Pulmonary artery endothelial cell (primary cell): Measurements from ENCODE around the gene SPINK8. TPM values are rescaled to one million over a fixed set of nuclear protein-coding genes. Genes with fewer than 3 reads are reported as not detected.
"Not testable (repeated sequence)": the region's sequence is repeated elsewhere in the genome, so short reads cannot be mapped to it uniquely, and the experiment has no call there.

Experiments used
- DNase-seq: peaks from one replicate; pipeline ENCODE4 v3.0.0-alpha.2; 2011; ENCODE audit warnings: low read depth, low spot score
- total RNA-seq: library from RNA; depleted of rRNA; stranded (reverse); fragments of >200 nt; gene quantifications from 2 replicates; pipeline ENCODE4 v1.2.3, GENCODE V29; 2014

The SPINK8 gene
- not detected in 2 replicates for total RNA-seq

- DNase-seq = not testable (repeated sequence)
These were observed at the start of gene SPINK8 for GRCh38 chr3:48333346-48334245. SPINK8 (minus strand) TSS chr3:48333661; CDS start chr3:48328341, 5,320 bp downstream.

DNA sequence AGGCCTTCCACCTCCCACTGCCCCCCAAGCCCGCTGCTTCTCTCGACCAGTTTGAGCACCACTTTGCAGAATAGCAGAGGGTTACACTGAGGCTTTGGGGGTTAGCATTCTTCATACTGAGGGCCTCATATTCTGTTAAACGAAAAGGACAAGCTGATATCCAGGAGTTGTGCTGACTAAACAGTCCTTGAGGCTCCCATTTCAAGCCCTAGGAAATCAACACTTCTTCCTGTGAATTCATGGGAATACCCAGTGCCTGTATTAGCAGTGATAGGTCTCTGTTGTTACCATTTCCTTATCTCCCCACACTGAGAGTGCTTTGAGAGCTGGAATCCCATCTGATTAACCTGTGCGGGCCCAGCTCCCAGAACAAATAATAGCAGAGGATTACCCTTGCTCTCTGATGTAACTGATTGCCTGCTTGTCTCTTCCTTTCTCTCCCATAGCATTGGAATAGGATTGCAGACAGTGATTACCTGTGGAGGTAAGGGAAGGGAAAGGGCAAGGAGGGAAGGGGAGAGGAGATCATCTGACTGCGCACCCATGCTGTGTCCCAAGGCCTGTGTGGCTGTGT lies 39.5 kb upstream of the SPINK8 start:
- no peak for DNase-seq

DNA sequence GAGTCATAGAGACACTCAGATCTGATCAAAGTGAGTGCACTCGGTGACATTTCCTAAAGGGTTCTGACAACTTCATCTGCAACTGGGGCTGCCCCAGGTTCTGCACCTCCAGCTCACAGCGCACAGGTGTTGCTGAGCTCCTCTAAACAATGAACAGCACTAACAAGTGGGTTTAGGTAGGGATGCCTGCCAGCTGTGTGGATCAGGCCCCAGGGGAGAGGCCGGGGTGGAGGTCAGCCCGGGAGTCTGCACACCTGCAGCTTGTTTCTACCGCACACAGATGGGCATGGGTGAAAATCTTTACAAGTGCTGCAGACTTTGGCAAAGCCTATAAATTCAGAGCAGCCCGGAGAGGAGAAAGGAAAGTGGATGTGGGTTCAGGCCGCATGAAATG lies 38.9 kb upstream of the SPINK8 start:
- no peak for DNase-seq

- no peak for DNase-seq
These were observed 38.4 kb upstream of the SPINK8 start, which contains the start of gene FBXW12 for GRCh38 chr3:48371651-48372376. FBXW12 (plus strand) TSS chr3:48372219; CDS start chr3:48372768, 549 bp downstream.

GRCh38 chr3:48370333-48370713 lies 36.9 kb upstream of the SPINK8 start:
- no peak for DNase-seq

DNA sequence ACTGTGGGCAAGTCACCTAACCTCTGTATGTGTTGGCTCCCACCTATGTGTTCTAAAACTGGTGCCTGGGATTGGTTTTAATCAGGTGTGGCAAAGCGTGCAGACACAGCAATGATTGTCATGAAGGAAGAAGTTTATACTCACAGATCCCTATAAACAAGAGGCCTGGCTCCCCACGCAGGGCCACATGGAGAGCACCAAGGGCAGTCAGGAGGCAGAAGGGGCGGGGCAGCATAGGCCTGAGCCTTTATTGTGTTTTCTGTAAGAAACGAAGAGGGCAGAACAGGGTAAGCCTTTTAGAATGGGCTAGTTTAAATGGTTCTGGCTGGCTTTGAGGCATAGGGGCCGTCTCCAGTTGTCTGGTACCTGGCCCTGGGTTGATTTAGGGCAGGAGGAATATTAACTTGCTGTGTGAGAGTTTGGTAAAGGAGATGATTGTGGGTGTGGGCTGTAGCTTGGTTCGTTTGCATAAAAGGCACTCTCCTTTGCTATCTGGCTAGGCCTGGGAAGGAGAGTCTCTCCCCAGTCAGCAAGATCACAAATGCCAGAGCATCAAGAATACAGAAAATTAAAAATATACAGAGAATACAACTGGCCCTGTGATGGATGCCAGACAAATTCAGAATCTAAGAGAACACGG lies 36.4 kb upstream of the SPINK8 start:
- no peak for DNase-seq

GRCh38 chr3:48367201-48367600 lies 33.7 kb upstream of the SPINK8 start:
- no peak for DNase-seq

- DNase-seq = no peak
These were observed 31.4 kb upstream of the SPINK8 start for GRCh38 chr3:48364840-48365239.

DNA sequence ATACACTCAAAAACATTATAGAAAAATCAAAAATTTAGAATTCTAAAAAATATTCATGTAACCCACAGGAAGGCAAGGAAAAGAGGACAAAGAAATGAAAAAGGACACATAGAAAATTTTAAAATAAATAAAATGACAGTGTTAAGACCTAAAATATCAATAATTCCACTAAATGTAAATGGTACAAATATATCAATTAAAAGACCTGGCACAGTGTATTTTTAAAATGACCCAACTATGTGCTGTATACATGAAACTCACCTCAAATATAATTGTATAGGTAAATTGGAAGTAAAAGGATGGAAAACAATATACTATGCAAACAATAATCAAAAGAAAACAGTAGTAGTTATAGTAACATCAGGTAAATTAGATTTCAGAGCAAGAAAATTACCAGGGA lies 28.5 kb upstream of the SPINK8 start:
- DNase-seq = no peak

- DNase-seq = no peak
These were observed 23.0 kb upstream of the SPINK8 start for GRCh38 chr3:48356419-48356818.

GRCh38 chr3:48353987-48354386 lies 20.5 kb upstream of the SPINK8 start:
- no peak for DNase-seq

DNA sequence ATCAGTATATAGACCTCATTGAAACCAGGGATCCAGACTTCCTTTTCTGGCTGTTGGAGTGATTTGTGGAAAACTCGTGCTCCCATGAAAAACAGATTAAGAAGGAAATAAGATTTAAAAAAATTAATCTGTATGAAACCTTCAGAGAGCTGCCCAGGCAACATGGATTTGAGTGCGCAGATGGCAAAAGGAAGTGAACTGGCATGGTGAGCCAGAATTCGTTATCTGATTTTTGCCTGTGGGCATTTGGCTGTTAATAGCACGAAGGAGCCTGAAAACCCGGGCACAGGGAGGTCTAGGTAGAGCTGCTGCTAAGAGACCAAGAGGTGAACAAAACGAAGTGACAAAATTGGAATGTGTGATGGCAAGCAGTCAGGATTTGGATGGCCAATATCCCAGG lies 19.1 kb upstream of the SPINK8 start:
- no peak for DNase-seq

GRCh38 chr3:48347500-48347899 lies 14.0 kb upstream of the SPINK8 start:
- no peak for DNase-seq

DNA sequence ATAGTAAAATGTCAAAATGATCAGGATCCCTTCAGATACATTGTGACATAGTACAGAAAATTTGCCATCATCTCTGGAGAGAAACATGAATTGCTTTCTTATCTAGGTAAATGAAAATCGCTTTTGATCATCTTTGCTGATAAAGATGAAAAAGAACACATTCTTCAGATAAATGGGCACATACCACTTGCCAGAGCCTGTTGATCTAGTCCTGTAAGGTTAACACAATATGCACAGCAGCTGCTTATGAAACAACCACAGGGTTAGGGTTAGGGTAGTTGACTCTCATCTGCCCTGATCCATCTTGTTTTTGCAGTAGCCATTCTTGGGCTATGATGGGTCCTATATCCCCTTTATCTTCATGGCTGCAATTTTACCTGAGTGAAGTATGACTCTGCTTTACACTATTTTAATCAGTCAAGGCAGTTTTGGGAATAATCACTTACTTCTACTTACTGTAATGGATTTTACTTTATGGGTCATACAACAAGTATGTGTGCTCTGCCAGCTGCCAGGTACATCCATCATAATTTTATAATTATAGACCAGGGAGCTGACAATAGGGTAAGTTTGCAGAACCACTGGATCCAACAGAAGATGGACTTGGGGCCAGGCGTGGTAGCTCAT lies 12.6 kb upstream of the SPINK8 start:
- no peak for DNase-seq

DNA sequence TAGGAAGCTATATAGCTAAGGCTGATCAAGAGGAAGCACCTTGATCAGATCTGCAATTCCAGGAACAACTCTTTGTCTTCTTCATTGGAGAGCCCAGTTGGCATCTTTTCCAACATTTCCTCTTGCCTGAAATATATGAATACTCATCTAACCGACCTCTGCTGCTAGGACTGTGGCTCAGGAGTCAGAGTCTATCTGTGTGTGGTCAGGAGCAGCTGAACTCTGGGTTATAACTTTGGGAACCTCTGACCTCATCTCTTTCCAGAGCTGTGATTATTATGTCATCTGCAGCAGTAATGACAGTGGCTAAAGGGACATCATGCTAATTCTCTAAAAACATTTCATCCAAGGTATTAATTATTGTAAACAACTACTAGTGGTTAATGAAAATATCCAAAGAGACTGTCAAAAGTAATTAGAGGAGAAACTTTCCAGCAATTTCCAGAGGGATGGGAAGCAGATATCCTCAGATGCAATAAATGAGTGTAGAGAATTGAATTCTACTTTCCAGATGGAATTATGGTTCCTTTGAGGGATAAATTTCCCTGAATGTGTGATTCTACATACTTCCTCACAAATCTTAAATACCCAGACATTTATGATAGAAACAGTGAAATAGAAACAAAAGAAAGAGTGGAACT lies 11.5 kb upstream of the SPINK8 start:
- no peak for DNase-seq

DNA sequence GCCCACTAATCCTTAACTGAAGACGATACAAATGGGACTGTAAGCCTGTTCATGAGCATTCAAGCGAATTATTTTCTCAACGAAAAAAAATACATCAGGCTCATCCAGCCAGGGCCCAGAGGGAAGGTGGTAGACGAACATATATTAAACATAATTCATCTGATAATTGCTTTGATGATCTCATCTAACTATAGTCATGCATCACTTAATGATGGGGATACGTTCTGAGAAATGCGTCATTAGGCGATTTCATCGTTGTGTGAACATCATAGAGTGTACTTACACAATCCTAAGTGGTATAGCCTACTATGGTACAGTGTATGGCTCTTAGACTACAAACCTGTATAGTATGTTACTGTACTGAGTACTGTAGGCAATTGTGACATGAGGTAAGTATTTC lies 10.0 kb upstream of the SPINK8 start:
- no peak for DNase-seq

DNA sequence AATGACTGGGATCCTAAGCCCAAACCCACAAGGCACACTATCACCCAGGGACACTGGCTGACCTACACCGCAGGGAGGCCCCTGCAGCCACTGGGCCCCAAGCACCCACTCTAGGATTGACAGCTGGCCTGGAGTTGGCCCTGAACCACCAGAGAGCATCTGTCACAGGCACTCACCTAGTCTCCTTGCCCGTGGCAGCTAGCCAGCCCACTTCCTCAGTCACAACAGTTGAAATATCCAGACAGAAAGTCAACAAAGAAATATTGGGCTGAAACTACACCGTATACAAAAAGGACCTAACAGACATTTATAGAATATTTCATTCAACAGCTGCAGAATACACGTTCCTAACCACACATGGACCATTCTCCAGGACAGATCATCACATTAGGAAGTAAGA lies 5.2 kb upstream of the SPINK8 start:
- DNase-seq = no peak

- DNase-seq = not testable (repeated sequence)
These were observed 4.1 kb upstream of the SPINK8 start for GRCh38 chr3:48337536-48337935.

GRCh38 chr3:48335286-48335685 lies 1.8 kb upstream of the SPINK8 start:
- DNase-seq = not testable (repeated sequence)

DNA sequence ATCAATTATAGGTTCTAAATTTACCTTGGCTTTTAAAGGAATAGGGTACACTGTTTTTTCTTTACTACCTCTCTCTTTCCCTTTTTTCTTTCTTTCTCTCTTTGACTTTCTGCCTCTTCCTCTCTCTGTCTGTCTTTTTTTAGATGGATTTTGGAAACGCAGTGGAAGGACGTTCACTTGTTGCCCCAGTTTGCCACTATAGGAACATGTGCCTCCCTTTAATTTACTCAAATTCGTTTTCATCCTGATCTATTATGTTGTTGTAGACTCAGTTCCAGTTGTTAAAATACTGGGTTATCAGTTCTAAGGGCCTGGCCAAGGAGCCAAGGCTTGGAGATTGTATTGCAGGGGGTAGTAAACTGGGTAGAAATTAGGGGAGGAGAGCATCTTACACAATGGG lies 1.1 kb upstream of the SPINK8 start:
- no peak for DNase-seq
